Mammary epithelial cell (primary cell): ENCODE measurements around the gene USP53.

Source experiments
- CTCF ChIP-seq, 2 donors: IDR thresholded peaks in 1 of 2; conservative IDR thresholded peaks in 1 of 2; 2 replicates each; pipeline ENCODE4 v1.5.1; 2011 to 2012; ENCODE audit warnings: inconsistent platforms in 2 of 2, low read length in 2 of 2, mild to moderate bottlenecking in 2 of 2, control low read depth in 1 of 2, low read depth in 1 of 2; ENCODE audit not compliant: insufficient read depth in 1 of 2; ENCODE audit errors: extremely low read depth in 1 of 2
- EZH2 ChIP-seq: IDR thresholded peaks from 2 replicates; pipeline ENCODE4 v1.6.1; 2012; ENCODE audit warnings: low read length, inconsistent platforms, borderline replicate concordance

GRCh38 chr4:119244344-119244743, 31.8 kb downstream of the USP53 start:
- no peak for TF ChIP-seq CTCF (conservative IDR thresholded peaks at IDR 0.05 in 1 of 2, IDR thresholded peaks at IDR 0.05 in 1 of 2; ENCODE audit: extremely low read depth in 1 of 2, insufficient read depth in 1 of 2, low read depth in 1 of 2, low read length in 2 of 2)
- TF ChIP-seq EZH2, result no peak
